H1 (cell line): Measurements from ENCODE around the gene KCNJ2. TPM values are rescaled to one million over a fixed set of nuclear protein-coding genes. Genes with fewer than 3 reads are reported as not detected.

Experiments used
- CTCF ChIA-PET: fragments of 300-600 bp; sonication (Branson Sonifier 250); formaldehyde crosslinking; loops from one replicate; lab custom pipeline; 2021; ENCODE audit not compliant: partially characterized antibody; lab: Charles Lee
- POLR2A ChIA-PET: fragments of 300-600 bp; sonication (Branson Sonifier 250); formaldehyde crosslinking; loops from one replicate; lab custom pipeline; 2021; ENCODE audit warnings: inconsistent platforms; ENCODE audit not compliant: partially characterized antibody; lab: Charles Lee
- DNase-seq, 2 experiments: peaks; one replicate each; pipeline versions ENCODE4 v3.0.0 to v3.0.0-alpha.2; 2010 to 2022; ENCODE audit warnings: low spot score in 2 of 2, low read depth in 1 of 2, mixed read lengths in 1 of 2
- FAIRE-seq: peaks from 2 replicates; lab custom pipeline; 2011; peaks lifted over from hg19 to GRCh38; lab: Jason Lieb, UNC
- H2AFZ ChIP-seq: 2 replicates; pipeline ENCODE4 v1.8.1; 2012; ENCODE audit warnings: low read length, inconsistent platforms
- H2AK5ac ChIP-seq: 2 replicates; pipeline ENCODE4 v1.6.1; 2013; ENCODE audit warnings: low read depth, low read length
- H2BK120ac ChIP-seq: replicated peaks from 2 replicates; pipeline ENCODE3; 2013; ENCODE audit warnings: low read depth, low read length, inconsistent platforms
- H2BK12ac ChIP-seq: 2 replicates; pipeline ENCODE4 v1.6.1; 2013; ENCODE audit warnings: low read depth, low read length
- H2BK15ac ChIP-seq: 2 replicates; pipeline ENCODE4 v1.6.1; 2013; ENCODE audit warnings: low read length
- H2BK20ac ChIP-seq: 2 replicates; pipeline ENCODE4 v1.6.1; 2013; ENCODE audit warnings: low read length
- H2BK5ac ChIP-seq: 2 replicates; pipeline ENCODE4 v1.6.1; 2013; ENCODE audit warnings: low read depth, low read length
- H3K14ac ChIP-seq: 2 replicates; pipeline ENCODE4 v1.6.1; 2013; ENCODE audit warnings: inconsistent platforms; ENCODE audit not compliant: insufficient read length
- H3K18ac ChIP-seq: 2 replicates; pipeline ENCODE4 v1.6.1; 2013; ENCODE audit warnings: low read length; ENCODE audit errors: extremely low read depth
- H3K23ac ChIP-seq: 2 replicates; pipeline ENCODE4 v1.6.1; 2013; ENCODE audit warnings: inconsistent platforms; ENCODE audit not compliant: insufficient read length
- H3K23me2 ChIP-seq: 2 replicates; pipeline ENCODE4 v1.6.1; 2013; ENCODE audit warnings: low read depth, low read length
- H3K27ac ChIP-seq: 2 replicates; pipeline ENCODE4 v1.6.1; 2011; ENCODE audit warnings: low read depth, low read length, inconsistent platforms
- H3K27me3 ChIP-seq, 4 experiments: replicated peaks in 1 of 4; 1 replicate in 1 of 4; 2 replicates in 3 of 4; pipeline versions ENCODE4 v1.6.1 to v1.8.1; 2011 to 2013; ENCODE audit warnings: low read length in 3 of 4, mild to moderate bottlenecking in 3 of 4, inconsistent platforms in 2 of 4, mixed read lengths in 2 of 4, moderate library complexity in 1 of 4; ENCODE audit not compliant: control insufficient read depth in 3 of 4, insufficient read depth in 3 of 4; ENCODE audit errors: extremely low read depth in 1 of 4
- H3K36me3 ChIP-seq, 4 experiments: 2 replicates each; pipeline versions ENCODE4 v1.6.1 to v1.8.1; 2011 to 2013; ENCODE audit warnings: mild to moderate bottlenecking in 4 of 4, low read length in 3 of 4, moderate library complexity in 2 of 4, control low read depth in 1 of 4, inconsistent platforms in 1 of 4; ENCODE audit not compliant: insufficient read depth in 4 of 4, control insufficient read depth in 2 of 4
- H3K4ac ChIP-seq: replicated peaks from 2 replicates; pipeline ENCODE3; 2013; ENCODE audit warnings: low read length, low read depth, mixed read lengths, inconsistent platforms; ENCODE audit not compliant: insufficient read length
- H3K4me1 ChIP-seq, 4 experiments: replicated peaks in 1 of 4; 1 replicate in 1 of 4; 2 replicates in 3 of 4; pipeline versions ENCODE4 v1.6.1 to v1.8.1; 2011 to 2013; ENCODE audit warnings: low read length in 3 of 4, inconsistent platforms in 2 of 4, mixed read lengths in 1 of 4; ENCODE audit not compliant: insufficient read depth in 4 of 4, control insufficient read depth in 3 of 4
- H3K4me2 ChIP-seq, 2 experiments: 2 replicates each; pipeline versions ENCODE4 v1.6.1 to v1.8.1; 2011 to 2013; ENCODE audit warnings: low read depth in 2 of 2, low read length in 2 of 2, control low read depth in 1 of 2, inconsistent platforms in 1 of 2, mild to moderate bottlenecking in 1 of 2; ENCODE audit not compliant: insufficient read depth in 1 of 2
- H3K4me3 ChIP-seq, 4 experiments: fragments of 200-600, 300-600 bp in 1 of 4; sonication (generic), shearing (Covaris generic), sonication (Bioruptor Twin) in 1 of 4; 2 replicates each; pipeline versions ENCODE4 v1.5.1 to v1.8.1; 2011 to 2016; ENCODE audit warnings: low read length in 4 of 4, low read depth in 3 of 4, control low read depth in 2 of 4, inconsistent platforms in 2 of 4, mild to moderate bottlenecking in 2 of 4, mixed read lengths in 1 of 4, moderate library complexity in 1 of 4; ENCODE audit not compliant: insufficient read depth in 2 of 4; ENCODE audit errors: extremely low read depth in 1 of 4
- H3K56ac ChIP-seq: replicated peaks from 2 replicates; pipeline ENCODE3; 2013; ENCODE audit warnings: low read depth, mild to moderate bottlenecking, mixed read lengths, low read length, inconsistent platforms; ENCODE audit not compliant: insufficient read length
- H3K79me1 ChIP-seq: 2 replicates; pipeline ENCODE4 v1.6.1; 2013; ENCODE audit warnings: low read depth, low read length, control low read depth
- H3K79me2 ChIP-seq, 2 experiments: 2 replicates each; pipeline versions ENCODE4 v1.6.1 to v1.8.1; 2012 to 2013; ENCODE audit warnings: low read length in 2 of 2, mild to moderate bottlenecking in 2 of 2, inconsistent platforms in 1 of 2; ENCODE audit not compliant: insufficient read depth in 2 of 2, control insufficient read depth in 1 of 2
- H3K9ac ChIP-seq, 4 experiments: replicated peaks in 1 of 4; 1 replicate in 1 of 4; 2 replicates in 3 of 4; pipeline versions ENCODE4 v1.6.1 to v1.8.1; 2011 to 2013; ENCODE audit warnings: low read depth in 3 of 4, low read length in 3 of 4, control low read depth in 2 of 4, mild to moderate bottlenecking in 2 of 4, moderate library complexity in 2 of 4, inconsistent platforms in 1 of 4; ENCODE audit errors: extremely low read depth in 1 of 4
- H3K9me3 ChIP-seq, 2 experiments: 2 replicates each; pipeline versions ENCODE4 v1.6.1 to v1.8.1; 2012 to 2013; ENCODE audit warnings: mild to moderate bottlenecking in 2 of 2, moderate library complexity in 2 of 2, control low read depth in 1 of 2, inconsistent platforms in 1 of 2, low read depth in 1 of 2, low read length in 1 of 2, mixed read lengths in 1 of 2; ENCODE audit not compliant: insufficient read depth in 2 of 2
- H4K20me1 ChIP-seq, 2 experiments: replicated peaks in 1 of 2; 2 replicates each; pipeline versions ENCODE3 to v1.8.1; 2011 to 2013; ENCODE audit warnings: inconsistent platforms in 2 of 2, low read length in 2 of 2, mild to moderate bottlenecking in 1 of 2; ENCODE audit not compliant: insufficient read depth in 2 of 2, control insufficient read depth in 1 of 2
- H4K5ac ChIP-seq: 2 replicates; pipeline ENCODE4 v1.6.1; 2013; ENCODE audit warnings: low read length, low read depth, mixed read lengths, inconsistent platforms; ENCODE audit not compliant: insufficient read length
- H4K8ac ChIP-seq: 2 replicates; pipeline ENCODE4 v1.8.0; 2013; ENCODE audit warnings: mild to moderate bottlenecking, moderate library complexity, low read length, inconsistent platforms; ENCODE audit not compliant: insufficient read depth; ENCODE audit errors: extremely low read depth
- H4K91ac ChIP-seq: replicated peaks from 2 replicates; pipeline ENCODE3; 2013; ENCODE audit warnings: low read length, mixed read lengths, inconsistent platforms; ENCODE audit not compliant: insufficient read length
- ASH2L ChIP-seq: fragments of 200-600, 300-600 bp; sonication (generic); IDR thresholded peaks from one replicate; pipeline ENCODE4 v1.7.1; 2017; ENCODE audit warnings: low read length
- CHD2 ChIP-seq: IDR thresholded peaks from 2 replicates; pipeline ENCODE4 v1.6.1; 2012; ENCODE audit warnings: low read length, improper control_type of control experiment
- EP300 ChIP-seq, 2 experiments: IDR thresholded peaks; 1 replicate in 1 of 2; 2 replicates in 1 of 2; pipeline ENCODE4 v1.6.1; 2011 to 2012; ENCODE audit warnings: low read depth in 2 of 2, low read length in 2 of 2, mild to moderate bottlenecking in 2 of 2, borderline replicate concordance in 1 of 2, inconsistent platforms in 1 of 2, moderate library complexity in 1 of 2
- FOSL1 ChIP-seq: IDR thresholded peaks from 2 replicates; pipeline ENCODE4 v1.6.1; 2011; ENCODE audit warnings: mild to moderate bottlenecking, low read depth, low read length, moderate library complexity; ENCODE audit not compliant: insufficient read depth
- HDAC2 ChIP-seq, 2 experiments: fragments of 300-600 bp in 1 of 2; sonication (generic) in 1 of 2; IDR thresholded peaks; 2 replicates each; pipeline ENCODE4 v1.6.1; 2011 to 2012; ENCODE audit warnings: low read depth in 2 of 2, low read length in 2 of 2, mild to moderate bottlenecking in 2 of 2, moderate library complexity in 2 of 2, borderline replicate concordance in 1 of 2, inconsistent platforms in 1 of 2
- HDAC6 ChIP-seq: IDR thresholded peaks from one replicate; pipeline ENCODE4 v1.7.1; 2012; ENCODE audit warnings: low read depth, mild to moderate bottlenecking, inconsistent platforms, low read length, moderate library complexity
- MAX ChIP-seq: IDR thresholded peaks from 2 replicates; pipeline ENCODE4 v1.6.1; 2012; ENCODE audit warnings: inconsistent platforms
- NANOG ChIP-seq: IDR thresholded peaks from 2 replicates; pipeline ENCODE4 v1.6.1; 2011; ENCODE audit warnings: low read length, low read depth, mild to moderate bottlenecking, inconsistent platforms; ENCODE audit not compliant: insufficient read depth, poor library complexity, severe bottlenecking
- POLR2AphosphoS5 ChIP-seq: IDR thresholded peaks from 2 replicates; pipeline ENCODE4 v1.6.1; 2011; ENCODE audit warnings: low read depth, low read length
- RBBP5 ChIP-seq: IDR thresholded peaks from 2 replicates; pipeline ENCODE4 v1.7.1; 2012; ENCODE audit warnings: low read depth, mild to moderate bottlenecking, inconsistent platforms, low read length, moderate library complexity, borderline replicate concordance
- SIX5 ChIP-seq: IDR thresholded peaks from 2 replicates; pipeline ENCODE4 v1.6.1; 2011; ENCODE audit warnings: mild to moderate bottlenecking, low read depth, low read length
- TAF1 ChIP-seq: IDR thresholded peaks from 2 replicates; pipeline ENCODE4 v1.6.1; 2011; ENCODE audit warnings: mild to moderate bottlenecking, low read depth, low read length
- TCF12 ChIP-seq: IDR thresholded peaks from 2 replicates; pipeline ENCODE4 v1.6.1; 2011; ENCODE audit warnings: low read depth, mild to moderate bottlenecking, low read length
- WGBS, 2 experiments: shearing (Covaris generic) in 1 of 2; methylation state at CpG; one replicate each; pipeline versions ENCODE4 v1.1.6 to v1.1.7; 2013 to 2015; ENCODE audit warnings: low lambda C conversion rate in 2 of 2, mixed read lengths in 2 of 2, inconsistent platforms in 1 of 2, low coverage in 1 of 2, missing lambda C conversion rate in 1 of 2; ENCODE audit not compliant: insufficient replicate concordance in 2 of 2, insufficient coverage in 1 of 2, insufficient read length in 1 of 2; ENCODE audit errors: extremely low coverage in 1 of 2, missing lambda C conversion rate in 1 of 2; 5-methylcytosine and 5-hydroxymethylcytosine counted together
- polyA plus RNA-seq, 7 experiments: library from polyadenylated mRNA; depleted of rRNA in 3 of 7; stranded (reverse) in 5 of 7; unstranded in 2 of 7; fragments of >200 nt in 5 of 7; fragments of 200-250 nt in 2 of 7; gene quantifications; 1 replicate in 5 of 7; 2 replicates in 1 of 7; 4 replicates in 1 of 7; pipeline versions ENCODE4 v1.2.1 to v1.2.3, GENCODE V29; 2011 to 2013; ENCODE audit warnings: missing spikeins in 2 of 7, mixed read lengths in 2 of 7
- total RNA-seq: library from RNA; stranded (reverse); fragmentation: NEBNext Ultra II Directional; extraction: Animal tissue kit (Norgen Biotek cat#: 25700); gene quantifications from 2 replicates; pipeline ENCODE4 v1.2.1, GENCODE V29; 2021
- TF ChIP-seq, protein P1 (sequence below): IDR thresholded peaks from 2 replicates; pipeline ENCODE4 v1.6.1; 2012; ENCODE audit warnings: inconsistent platforms

KCNJ2 gene
- total and polyA plus RNA-seq, 2 of the 8 experiments (the other 6 are each of a cell fraction or from before 2014, with no cell fraction given), result 0.23 to 0.76 TPM

GRCh38 chr17:70204431-70204830 lies 35.1 kb downstream of the KCNJ2 start:
- Histone ChIP-seq H3K4ac (no peak overlapping the region), H2BK5ac (no peak overlapping the region), H2BK12ac (no peak overlapping the region), H2BK120ac (no peak overlapping the region), H4K91ac (no peak overlapping the region), H3K18ac (no peak overlapping the region), H3K4me3 (no peak overlapping the region), H3K79me2 (no peaks in the 10 kb centered on the region), H3K4me2 (no peak overlapping the region), H2BK20ac (no peak overlapping the region), H3K9me3 (no peaks in the 10 kb centered on the region), H4K20me1 (no peaks in the 10 kb centered on the region), H3K4me1 (no peaks in the 10 kb centered on the region; a peak in 2 of 7 replicates), H3K79me1 (no peaks in the 10 kb centered on the region), H2AFZ (no peak overlapping the region), H3K36me3 (no peaks in the 10 kb centered on the region), H3K23ac (no peak overlapping the region), H3K14ac (no peak overlapping the region), H3K27ac (no peak overlapping the region), H3K56ac (no peak overlapping the region), H3K23me2 (no peaks in the 10 kb centered on the region), H2AK5ac (no peak overlapping the region), H4K5ac (no peak overlapping the region), H4K8ac (no peak overlapping the region), H3K27me3 (no peaks in the 10 kb centered on the region), H2BK15ac (no peak overlapping the region), H3K9ac (no peak overlapping the region)
- DNase-seq (no peak), FAIRE-seq (no peak)
- ChIA-PET POLR2A (no interaction called here), CTCF (no interaction called here)
- WGBS, 2 experiments, result 94% methylated on average over 3 of the region's 3 CpGs; no CpG with 5 or more reads in 1 of the 2 experiments
- TF ChIP-seq EP300 (IDR thresholded peaks at IDR 0.05; ENCODE audit: borderline replicate concordance in 1 of 2, low read depth in 2 of 2, low read length in 2 of 2) (no peak), FOSL1 (no peak), ASH2L (no peak), RBBP5 (no peak), SIX5 (no peak), HDAC6 (no peak), MAX (no peak), TAF1 (no peak), CHD2 (no peak), POLR2AphosphoS5 (no peak), TCF12 (no peak), HDAC2 (IDR thresholded peaks at IDR 0.05; ENCODE audit: borderline replicate concordance in 1 of 2, low read depth in 2 of 2, low read length in 2 of 2) (no peak), NANOG (no peak)
- TF ChIP-seq, protein P1, sequence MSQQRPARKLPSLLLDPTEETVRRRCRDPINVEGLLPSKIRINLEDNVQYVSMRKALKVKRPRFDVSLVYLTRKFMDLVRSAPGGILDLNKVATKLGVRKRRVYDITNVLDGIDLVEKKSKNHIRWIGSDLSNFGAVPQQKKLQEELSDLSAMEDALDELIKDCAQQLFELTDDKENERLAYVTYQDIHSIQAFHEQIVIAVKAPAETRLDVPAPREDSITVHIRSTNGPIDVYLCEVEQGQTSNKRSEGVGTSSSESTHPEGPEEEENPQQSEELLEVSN, result no peak
